H1 (cell line): ENCODE measurements around the gene CCDC18. TPM values are rescaled to one million over a fixed set of nuclear protein-coding genes. Genes with fewer than 3 reads are reported as not detected.
A peak's percentile ranks its signal among the peaks of the same experiment; 100 is the strongest.

ENCODE experiments used
- BACH1 ChIP-seq: IDR thresholded peaks from 2 replicates; pipeline ENCODE4 v1.6.1; 2012; ENCODE audit warnings: low read length, improper control_type of control experiment
- CBX5 ChIP-seq: fragments of 300-800, 300-1000 bp; sonication (generic); IDR thresholded peaks from 2 replicates; pipeline ENCODE4 v1.7.1; 2016; ENCODE audit warnings: antibody characterized with exemption, low read length, low read depth
- CBX8 ChIP-seq: fragments of 300-800, 300-1000 bp; sonication (generic); IDR thresholded peaks from 2 replicates; pipeline ENCODE4 v1.7.1; 2016; ENCODE audit warnings: low read depth, low read length, borderline replicate concordance
- GABPA ChIP-seq: IDR thresholded peaks from 2 replicates; pipeline ENCODE4 v1.6.1; 2011; ENCODE audit warnings: mild to moderate bottlenecking, low read length, moderate library complexity, borderline replicate concordance; ENCODE audit not compliant: insufficient read depth
- GTF2F1 ChIP-seq: IDR thresholded peaks from 2 replicates; pipeline ENCODE4 v1.6.1; 2012; ENCODE audit warnings: low read depth, low read length, improper control_type of control experiment, borderline replicate concordance
- NANOG ChIP-seq: IDR thresholded peaks from 2 replicates; pipeline ENCODE4 v1.6.1; 2011; ENCODE audit warnings: low read length, low read depth, mild to moderate bottlenecking, inconsistent platforms; ENCODE audit not compliant: insufficient read depth, poor library complexity, severe bottlenecking
- POU5F1 ChIP-seq: IDR thresholded peaks from 2 replicates; pipeline ENCODE4 v1.6.1; 2011; ENCODE audit warnings: low read depth, mild to moderate bottlenecking, low read length, moderate library complexity
- SP1 ChIP-seq: IDR thresholded peaks from 2 replicates; pipeline ENCODE4 v1.6.1; 2011; ENCODE audit warnings: low read depth, low read length
- SP2 ChIP-seq: IDR thresholded peaks from 2 replicates; pipeline ENCODE4 v1.6.1; 2012; ENCODE audit warnings: mild to moderate bottlenecking, low read length, inconsistent platforms
- SUZ12 ChIP-seq: fragments of 200-600 bp; sonication (generic); IDR thresholded peaks from 2 replicates; pipeline ENCODE4 v1.6.1; 2012; ENCODE audit warnings: mild to moderate bottlenecking, inconsistent platforms, low read length, moderate library complexity, mixed read lengths
- polyA plus RNA-seq, 7 experiments: library from polyadenylated mRNA; depleted of rRNA in 3 of 7; stranded (reverse) in 5 of 7; unstranded in 2 of 7; fragments of >200 nt in 5 of 7; fragments of 200-250 nt in 2 of 7; gene quantifications; 1 replicate in 5 of 7; 2 replicates in 1 of 7; 4 replicates in 1 of 7; pipeline versions ENCODE4 v1.2.1 to v1.2.3, GENCODE V29; 2011 to 2013; ENCODE audit warnings: missing spikeins in 2 of 7, mixed read lengths in 2 of 7
- total RNA-seq: library from RNA; stranded (reverse); fragmentation: NEBNext Ultra II Directional; extraction: Animal tissue kit (Norgen Biotek cat#: 25700); gene quantifications from 2 replicates; pipeline ENCODE4 v1.2.1, GENCODE V29; 2021
- TF ChIP-seq, protein P1 (sequence below): IDR thresholded peaks from 2 replicates; pipeline ENCODE4 v1.6.1; 2011; ENCODE audit warnings: low read length, improper control_type of control experiment
- TF ChIP-seq, protein P2 (sequence below): IDR thresholded peaks from 2 replicates; pipeline ENCODE4 v1.6.1; 2011; ENCODE audit warnings: low read depth, mild to moderate bottlenecking, low read length; ENCODE audit not compliant: insufficient read depth
- TF ChIP-seq, protein P3 (sequence below): IDR thresholded peaks from 2 replicates; pipeline ENCODE4 v1.6.1; 2012; ENCODE audit warnings: inconsistent platforms

Gene CCDC18
- total and polyA plus RNA-seq, 2 of the 8 experiments (the other 6 are each of a cell fraction or from before 2014, with no cell fraction given) = 3.0 to 21.2 TPM

DNA sequence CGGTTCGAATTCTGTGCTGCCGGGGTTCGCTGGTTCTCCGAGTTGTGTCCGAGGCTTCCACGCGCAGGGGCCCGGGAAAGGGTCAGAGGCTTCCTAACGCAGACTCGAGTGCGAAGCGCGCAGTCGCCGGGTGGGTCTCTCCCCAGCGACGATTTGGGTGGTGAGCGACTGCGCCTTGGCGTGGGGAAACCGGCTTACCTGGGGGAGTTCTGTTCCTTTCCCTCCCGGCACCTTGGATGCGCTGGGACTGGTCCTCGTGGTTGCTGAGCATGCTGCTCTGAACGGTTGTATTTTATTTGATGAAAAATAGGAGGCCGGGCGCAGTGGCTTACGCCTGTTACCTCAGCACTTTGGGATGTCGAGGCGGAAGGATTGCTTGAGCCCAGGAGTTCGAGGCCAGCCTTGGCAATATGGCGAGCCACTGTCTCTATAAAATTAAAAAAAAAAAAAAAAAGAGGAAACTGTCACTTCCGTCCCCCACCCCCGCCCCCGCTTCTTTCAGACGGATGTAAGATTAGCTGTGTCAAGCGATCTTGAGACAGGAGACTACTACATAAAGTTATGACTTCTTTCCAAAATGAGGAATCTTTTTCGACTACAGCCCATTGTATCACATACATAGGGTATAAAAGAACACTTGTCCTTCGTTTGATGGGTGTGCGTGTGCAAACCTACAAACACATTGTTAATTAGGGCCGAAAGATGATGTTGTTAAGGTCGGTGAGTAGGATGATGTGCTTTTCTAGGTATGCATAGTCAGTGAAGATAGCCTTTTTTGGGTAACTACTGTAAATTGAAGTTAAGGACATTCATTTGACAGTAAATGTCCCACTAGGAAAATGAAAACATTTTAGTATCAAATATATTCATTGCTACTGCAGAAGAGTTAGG lies at the start of gene CCDC18 (continued):
- TF ChIP-seq POU5F1 (no peak), NANOG (no peak), SUZ12 (no peak), CBX8 (no peak), SP2 (no peak), BACH1 (no peak), CBX5 (no peak), SP1 (no peak), GTF2F1 (no peak), GABPA (no peak)
- TF ChIP-seq, protein P1, sequence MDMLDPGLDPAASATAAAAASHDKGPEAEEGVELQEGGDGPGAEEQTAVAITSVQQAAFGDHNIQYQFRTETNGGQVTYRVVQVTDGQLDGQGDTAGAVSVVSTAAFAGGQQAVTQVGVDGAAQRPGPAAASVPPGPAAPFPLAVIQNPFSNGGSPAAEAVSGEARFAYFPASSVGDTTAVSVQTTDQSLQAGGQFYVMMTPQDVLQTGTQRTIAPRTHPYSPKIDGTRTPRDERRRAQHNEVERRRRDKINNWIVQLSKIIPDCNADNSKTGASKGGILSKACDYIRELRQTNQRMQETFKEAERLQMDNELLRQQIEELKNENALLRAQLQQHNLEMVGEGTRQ = no peak
- TF ChIP-seq, protein P2, sequence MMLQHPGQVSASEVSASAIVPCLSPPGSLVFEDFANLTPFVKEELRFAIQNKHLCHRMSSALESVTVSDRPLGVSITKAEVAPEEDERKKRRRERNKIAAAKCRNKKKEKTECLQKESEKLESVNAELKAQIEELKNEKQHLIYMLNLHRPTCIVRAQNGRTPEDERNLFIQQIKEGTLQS = no peak
- TF ChIP-seq, protein P3, sequence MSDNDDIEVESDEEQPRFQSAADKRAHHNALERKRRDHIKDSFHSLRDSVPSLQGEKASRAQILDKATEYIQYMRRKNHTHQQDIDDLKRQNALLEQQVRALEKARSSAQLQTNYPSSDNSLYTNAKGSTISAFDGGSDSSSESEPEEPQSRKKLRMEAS = peak; percentile 72
